Measurements from ENCODE around the gene NLRP4.

DNA sequence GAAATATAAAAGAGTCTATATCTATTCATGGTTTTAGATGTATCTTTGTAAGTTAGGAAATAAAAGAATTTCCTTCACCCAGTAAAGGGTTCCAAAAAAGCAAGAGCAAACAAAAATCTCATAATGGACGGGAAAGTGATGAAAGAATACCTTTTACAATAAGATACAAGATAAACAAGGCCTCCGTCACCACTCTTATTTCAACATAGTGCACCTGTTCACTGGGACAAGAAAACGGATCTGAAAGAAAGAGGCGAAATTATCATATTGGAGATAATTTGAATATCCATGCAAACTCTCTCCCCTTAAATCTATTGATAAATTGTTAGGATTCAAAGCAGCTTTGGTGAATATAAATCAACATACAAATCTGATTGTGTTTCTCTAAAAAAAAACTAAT is 3.7 kb upstream of the NLRP4 start:
- TF ChIP-seq, protein P1, sequence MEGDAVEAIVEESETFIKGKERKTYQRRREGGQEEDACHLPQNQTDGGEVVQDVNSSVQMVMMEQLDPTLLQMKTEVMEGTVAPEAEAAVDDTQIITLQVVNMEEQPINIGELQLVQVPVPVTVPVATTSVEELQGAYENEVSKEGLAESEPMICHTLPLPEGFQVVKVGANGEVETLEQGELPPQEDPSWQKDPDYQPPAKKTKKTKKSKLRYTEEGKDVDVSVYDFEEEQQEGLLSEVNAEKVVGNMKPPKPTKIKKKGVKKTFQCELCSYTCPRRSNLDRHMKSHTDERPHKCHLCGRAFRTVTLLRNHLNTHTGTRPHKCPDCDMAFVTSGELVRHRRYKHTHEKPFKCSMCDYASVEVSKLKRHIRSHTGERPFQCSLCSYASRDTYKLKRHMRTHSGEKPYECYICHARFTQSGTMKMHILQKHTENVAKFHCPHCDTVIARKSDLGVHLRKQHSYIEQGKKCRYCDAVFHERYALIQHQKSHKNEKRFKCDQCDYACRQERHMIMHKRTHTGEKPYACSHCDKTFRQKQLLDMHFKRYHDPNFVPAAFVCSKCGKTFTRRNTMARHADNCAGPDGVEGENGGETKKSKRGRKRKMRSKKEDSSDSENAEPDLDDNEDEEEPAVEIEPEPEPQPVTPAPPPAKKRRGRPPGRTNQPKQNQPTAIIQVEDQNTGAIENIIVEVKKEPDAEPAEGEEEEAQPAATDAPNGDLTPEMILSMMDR (IDR thresholded peaks at IDR 0.05) = no peak
- no peak for TF ChIP-seq POLR2A (IDR thresholded peaks at IDR 0.05)

Data from tibial nerve (tissue), 3 donors.